Gastrocnemius medialis (tissue), 4 donors: Measurements from ENCODE around the gene DDX47.

Experiments used
- CTCF ChIP-seq, 5 experiments: fragments of 450-650 bp in 3 of 5; fragments of 200-600 bp in 2 of 5; sonication (generic) in 2 of 5; IDR thresholded peaks in 4 of 5; conservative IDR thresholded peaks in 1 of 5; 1 replicate in 4 of 5; 2 replicates in 1 of 5; pipeline ENCODE4 v1.5.1; 2016 to 2019; ENCODE audit warnings: antibody characterized with exemption in 5 of 5, mild to moderate bottlenecking in 3 of 5, moderate library complexity in 3 of 5
- POLR2A ChIP-seq, 2 donors: fragments of 450-650 bp; IDR thresholded peaks; one replicate each; pipeline ENCODE4 v1.6.1; 2017; ENCODE audit warnings: antibody characterized with exemption in 2 of 2, mild to moderate bottlenecking in 2 of 2, moderate library complexity in 2 of 2

GRCh38 chr12:12784116-12784515 is 29.0 kb upstream of the DDX47 start:
- no peak for TF ChIP-seq CTCF (IDR thresholded peaks at IDR 0.05 in 4 of 5, conservative IDR thresholded peaks at IDR 0.05 in 1 of 5)
- TF ChIP-seq POLR2A (IDR thresholded peaks at IDR 0.05), result no peak
